Chondrocyte (in vitro differentiated cells): ENCODE measurements around the gene VCL. TPM values are rescaled to one million over a fixed set of nuclear protein-coding genes. Genes with fewer than 3 reads are reported as not detected.

Experiments
- DNase-seq: peaks from one replicate; pipeline ENCODE4 v3.0.0; 2021; ENCODE audit warnings: mixed read lengths, low spot score
- H3K27ac Mint-ChIP-seq: one replicate; pipeline ENCODE4 v1.8.0; 2021; ENCODE audit warnings: mild to moderate bottlenecking, moderate library complexity, mixed read lengths; ENCODE audit not compliant: unreplicated experiment
- H3K27me3 Mint-ChIP-seq: 2 replicates; pipeline ENCODE4 v1.8.0; 2021; ENCODE audit warnings: low read depth, mixed read lengths
- H3K36me3 Mint-ChIP-seq: 2 replicates; pipeline ENCODE4 v1.8.0; 2021; ENCODE audit warnings: low read depth, mixed read lengths
- H3K4me1 Mint-ChIP-seq: 2 replicates; pipeline ENCODE4 v1.8.0; 2021; ENCODE audit warnings: low read depth, mild to moderate bottlenecking, mixed read lengths
- H3K4me3 Mint-ChIP-seq: one replicate; pipeline ENCODE4 v1.8.0; 2021; ENCODE audit warnings: mild to moderate bottlenecking, moderate library complexity, mixed read lengths; ENCODE audit not compliant: unreplicated experiment
- H3K9me3 Mint-ChIP-seq: 2 replicates; pipeline ENCODE4 v1.8.0; 2021; ENCODE audit warnings: low read depth, mixed read lengths
- CTCF ChIP-seq: fragments of 200-600 bp; sonication (generic); IDR thresholded peaks from 2 replicates; pipeline ENCODE4 v1.5.0; 2021; ENCODE audit warnings: antibody characterized with exemption, mild to moderate bottlenecking, moderate library complexity
- total RNA-seq: library from RNA; stranded (reverse); gene quantifications from 3 replicates; pipeline ENCODE4 v1.2.1, GENCODE V29; 2021

Gene VCL
- total RNA-seq, 1 donor from 2014 or later: 498 TPM

DNA sequence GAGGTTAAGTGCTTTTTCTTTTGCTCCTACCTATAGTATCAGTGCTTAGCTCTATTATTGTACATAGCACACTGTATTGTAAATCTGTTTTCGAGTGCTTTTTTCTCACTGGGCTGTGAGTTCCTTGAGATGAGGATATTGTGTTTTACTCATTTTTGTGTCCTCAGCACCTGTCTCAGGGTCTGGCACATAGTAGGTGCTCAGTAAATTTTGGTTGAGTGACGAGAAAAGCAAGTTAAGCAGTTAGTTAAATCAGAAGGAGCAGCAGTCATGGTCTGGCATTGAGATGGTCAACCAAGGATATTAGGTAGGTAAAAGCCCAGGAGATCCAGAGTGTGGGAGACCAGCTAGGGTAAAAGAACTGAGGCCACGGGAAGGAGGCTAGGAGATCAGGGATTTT, 101.5 kb downstream of the VCL start:
- H3K9me3 Mint-ChIP-seq: no peaks in the 10 kb centered on the region
- H3K36me3 Mint-ChIP-seq: peaks cover 70% of the 10 kb centered on the region
- H3K4me1 Mint-ChIP-seq: no peaks in the 10 kb centered on the region
- no peak for DNase-seq
- TF ChIP-seq CTCF: no peak
- peak overlapping the region; percentile 58 for H3K27ac Mint-ChIP-seq
- H3K27me3 Mint-ChIP-seq: no peaks in the 10 kb centered on the region
- H3K4me3 Mint-ChIP-seq: no peak overlapping the region

GRCh38 chr10:74099836-74100235, 101.9 kb downstream of the VCL start:
- Mint-ChIP-seq H3K4me3 (no peak overlapping the region), H3K27ac (peak overlapping the region; percentile 58), H3K27me3 (no peaks in the 10 kb centered on the region), H3K36me3 (peaks cover 70% of the 10 kb centered on the region), H3K4me1 (no peaks in the 10 kb centered on the region), H3K9me3 (no peaks in the 10 kb centered on the region)
- no peak for TF ChIP-seq CTCF
- DNase-seq: no peak

DNA sequence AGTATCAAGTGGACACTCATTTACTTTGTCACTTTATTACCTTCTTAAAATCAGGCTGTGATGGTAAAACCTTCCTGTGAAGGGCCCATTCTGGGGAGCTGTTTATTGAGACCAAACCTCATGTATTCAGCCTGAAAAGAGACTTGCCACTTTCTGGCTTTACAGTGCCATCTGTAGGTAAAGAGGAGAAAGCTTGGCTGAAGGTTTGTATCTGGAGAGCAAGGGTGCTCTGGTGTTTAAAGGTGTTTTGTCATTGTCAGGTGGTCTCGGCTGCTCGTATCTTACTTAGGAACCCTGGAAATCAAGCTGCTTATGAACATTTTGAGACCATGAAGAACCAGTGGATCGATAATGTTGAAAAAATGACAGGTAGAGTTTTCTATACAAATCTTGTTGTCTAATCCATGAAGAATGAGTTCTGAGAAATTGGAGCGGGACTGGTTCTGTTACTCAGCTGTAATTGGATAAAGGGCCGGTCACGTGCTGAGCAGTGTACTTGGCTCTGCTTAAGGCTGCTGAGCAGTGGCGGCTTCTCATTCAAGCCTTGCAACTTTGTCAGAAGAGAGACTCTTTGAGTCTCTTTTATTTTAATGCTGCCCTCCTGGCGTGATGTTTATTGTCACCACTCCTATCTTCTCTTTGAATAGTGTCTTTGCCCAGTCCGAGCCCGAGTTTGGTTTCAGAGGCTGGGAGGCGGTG, 105.8 kb downstream of the VCL start:
- no peak for DNase-seq
- no peak overlapping the region for H3K4me3 Mint-ChIP-seq
- TF ChIP-seq CTCF: peak; percentile 76
- no peaks in the 10 kb centered on the region for H3K9me3 Mint-ChIP-seq
- no peaks in the 10 kb centered on the region for H3K4me1 Mint-ChIP-seq
- H3K27me3 Mint-ChIP-seq: no peaks in the 10 kb centered on the region
- peak overlapping the region; percentile 77 for H3K27ac Mint-ChIP-seq
- peaks cover 66% of the 10 kb centered on the region for H3K36me3 Mint-ChIP-seq

- H3K27ac Mint-ChIP-seq: peak overlapping the region; percentile 12
- H3K9me3 Mint-ChIP-seq: no peaks in the 10 kb centered on the region
- H3K27me3 Mint-ChIP-seq: no peaks in the 10 kb centered on the region
- no peak overlapping the region for H3K4me3 Mint-ChIP-seq
- no peak for DNase-seq
- peaks cover 62% of the 10 kb centered on the region for H3K36me3 Mint-ChIP-seq
- TF ChIP-seq CTCF: no peak
- H3K4me1 Mint-ChIP-seq: peaks cover 3% of the 10 kb centered on the region
Observed at GRCh38 chr10:74104480-74104879, 106.6 kb downstream of the VCL start.

DNA sequence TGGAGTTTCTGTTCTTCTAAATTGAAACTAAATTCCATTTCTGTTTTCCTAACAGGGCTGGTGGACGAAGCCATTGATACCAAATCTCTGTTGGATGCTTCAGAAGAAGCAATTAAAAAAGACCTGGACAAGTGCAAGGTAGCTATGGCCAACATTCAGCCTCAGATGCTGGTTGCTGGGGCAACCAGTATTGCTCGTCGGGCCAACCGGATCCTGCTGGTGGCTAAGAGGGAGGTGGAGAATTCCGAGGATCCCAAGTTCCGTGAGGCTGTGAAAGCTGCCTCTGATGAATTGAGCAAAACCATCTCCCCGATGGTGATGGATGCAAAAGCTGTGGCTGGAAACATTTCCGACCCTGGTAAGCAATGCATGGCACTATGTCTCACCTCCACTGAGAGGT, 107.1 kb downstream of the VCL start:
- H3K4me3 Mint-ChIP-seq: no peak overlapping the region
- H3K27ac Mint-ChIP-seq: no peak overlapping the region
- no peak for TF ChIP-seq CTCF
- peaks cover 63% of the 10 kb centered on the region for H3K36me3 Mint-ChIP-seq
- H3K27me3 Mint-ChIP-seq: no peaks in the 10 kb centered on the region
- no peaks in the 10 kb centered on the region for H3K9me3 Mint-ChIP-seq
- H3K4me1 Mint-ChIP-seq: peaks cover 7% of the 10 kb centered on the region
- no peak for DNase-seq
